Pancreas (tissue), 10 donors: ENCODE measurements around the gene TAB3. TPM values are rescaled to one million over a fixed set of nuclear protein-coding genes. Genes with fewer than 3 reads are reported as not detected.

ENCODE experiments used
- ATAC-seq, 4 donors: fragments of 200-7000 bp; cut with Tn5 transposase; one replicate each; pipeline versions ENCODE4 v1.8.0 to v1.9.1; 2020; ENCODE audit warnings: mild to moderate bottlenecking in 4 of 4, moderate library complexity in 4 of 4
- DNase-seq, 6 donors: peaks; one replicate each; pipeline ENCODE4 v3.0.0-alpha.2; 2020
- FAIRE-seq: peaks from 2 replicates; lab custom pipeline; 2012; peaks lifted over from hg19 to GRCh38; lab: Jason Lieb, UNC
- H3K27ac ChIP-seq, 4 donors: fragments of 200-600 bp; sonication (generic); 1 replicate in 3 of 4; 2 replicates in 1 of 4; pipeline versions ENCODE4 v1.5.0 to v1.8.0; 2020
- H3K27me3 ChIP-seq, 4 donors: fragments of 200-600 bp; one replicate each; pipeline ENCODE4 v1.8.0; 2021
- H3K36me3 ChIP-seq, 3 donors: fragments of 200-600 bp; sonication (generic) in 1 of 3; one replicate each; pipeline versions ENCODE4 v1.5.0 to v1.8.0; 2020 to 2021
- H3K4me1 ChIP-seq, 3 donors: fragments of 200-600 bp; one replicate each; pipeline ENCODE4 v1.8.0; 2021
- H3K4me3 ChIP-seq, 4 donors: fragments of 200-600 bp; sonication (generic) in 2 of 4; one replicate each; pipeline versions ENCODE4 v1.5.0 to v1.8.0; 2020 to 2021
- H3K9me3 ChIP-seq, 4 donors: fragments of 200-600 bp; one replicate each; pipeline ENCODE4 v1.8.0; 2021
- CTCF ChIP-seq, 4 donors: fragments of 200-600 bp; sonication (generic) in 3 of 4; IDR thresholded peaks; one replicate each; pipeline versions ENCODE4 v1.5.0 to v1.8.0; 2021; ENCODE audit warnings: antibody characterized with exemption in 4 of 4
- WGBS, 2 donors: extraction: QIAGEN DNeasy Blood & Tissue Kit; methylation state at CpG; one replicate each; pipeline ENCODE4 v1.1.7; 2013; 5-methylcytosine and 5-hydroxymethylcytosine counted together
- intact Hi-C, 3 donors: fragments of 100-400 bp; cut with DNase I; formaldehyde crosslinking; loops; one replicate each; pipeline versions ENCODE4 v1.11.1 to v1.14.2; 2022
- polyA plus RNA-seq, 2 donors: library from polyadenylated mRNA; stranded (reverse); fragments of 200-250 nt; gene quantifications; one replicate each; pipeline ENCODE4 v1.2.3, GENCODE V29; 2013
- total RNA-seq, 6 donors: library from RNA; stranded (reverse); fragmentation: NEBNext Ultra II Directional in 4 of 6; extraction: Animal tissue kit (Norgen Biotek cat#: 25700) in 4 of 6; gene quantifications; one replicate each; pipeline versions ENCODE4 v1.2.1 to v1.2.4, GENCODE V29; 2021 to 2023
- donor health status: healthy with polysubstance abuse.
- donor health status: DM: no; HTN: no; CAD: no; lungs with moderate emphysema.
- donor health status: DM: no; HTN: no; CAD: no.
- donor health status: control.
- donor health status: control.
- donor health status: Bipolar disorder and iron deficiency.
- donor health status: DM: yes; HTN: yes; CAD: no.
- donor health status: DM: no; HTN: no; CAD: no.
- donor health status: DM: no; HTN: no; CAD: no.
- donor health status: DM: yes; HTN: yes; CAD: no.

TAB3 gene
- total and polyA plus RNA-seq, 8 donors, result 10.2 to 17.3 (median 13.7) TPM

GRCh38 chrX:30883138-30883537 is 5.9 kb downstream of the TAB3 start:
- peaks cover 0 to 4% (median 0%) of the 10 kb centered on the region in 3 donors for H3K4me1 ChIP-seq
- H3K4me3 ChIP-seq, result no peak overlapping the region
- no peaks in the 10 kb centered on the region for H3K36me3 ChIP-seq
- no peak for FAIRE-seq
- WGBS, 2 donors, result 59 to 66% methylated on average over 2 of the region's 2 CpGs
- H3K27ac ChIP-seq, result no peak overlapping the region
- TF ChIP-seq CTCF (IDR thresholded peaks at IDR 0.05), result no peak
- intact Hi-C loops, result no loop called here
- no peaks in the 10 kb centered on the region for H3K27me3 ChIP-seq
- DNase-seq, result no peak
- no peak for ATAC-seq
- no peaks in the 10 kb centered on the region for H3K9me3 ChIP-seq

GRCh38 chrX:30881797-30882196 is 7.3 kb downstream of the TAB3 start:
- no peaks in the 10 kb centered on the region for H3K4me1 ChIP-seq
- no peaks in the 10 kb centered on the region for H3K27me3 ChIP-seq
- no peak for DNase-seq
- intact Hi-C loops, result no loop called here
- 41 to 45% methylated on average over 1 of the region's 1 CpG for WGBS, 2 donors
- H3K4me3 ChIP-seq, result no peak overlapping the region
- no peak overlapping the region for H3K27ac ChIP-seq
- FAIRE-seq, result no peak
- no peaks in the 10 kb centered on the region for H3K36me3 ChIP-seq
- no peak for TF ChIP-seq CTCF (IDR thresholded peaks at IDR 0.05)
- H3K9me3 ChIP-seq, result no peaks in the 10 kb centered on the region
- no peak for ATAC-seq

- FAIRE-seq, result peak; percentile 53
- H3K27me3 ChIP-seq, result no peaks in the 10 kb centered on the region
- 16 to 36% methylated on average over 1 of the region's 1 CpG for WGBS, 2 donors
Observed at GRCh38 chrX:30881390-30881789, 7.7 kb downstream of the TAB3 start.

GRCh38 chrX:30880058-30880457 is 9.0 kb downstream of the TAB3 start:
- Histone ChIP-seq H3K4me3 (no peak overlapping the region), H3K36me3 (no peaks in the 10 kb centered on the region), H3K4me1 (peaks cover 0 to 2% (median 0%) of the 10 kb centered on the region in 3 donors), H3K27me3 (no peaks in the 10 kb centered on the region), H3K9me3 (no peaks in the 10 kb centered on the region), H3K27ac (no peak overlapping the region)
- intact Hi-C loops, result no loop called here
- TF ChIP-seq CTCF (IDR thresholded peaks at IDR 0.05), result no peak
- FAIRE-seq (no peak), DNase-seq (no peak), ATAC-seq (no peak)
- 33 to 68% methylated on average over 3 of the region's 3 CpGs for WGBS, 2 donors

More at GRCh38 chrX:30881390-30881789, 7.7 kb downstream of the TAB3 start:
- TF ChIP-seq CTCF (IDR thresholded peaks at IDR 0.05), result no peak
- ATAC-seq, result no peak
- intact Hi-C loops, result no loop called here
- Histone ChIP-seq H3K9me3 (no peaks in the 10 kb centered on the region), H3K36me3 (no peaks in the 10 kb centered on the region), H3K4me3 (no peak overlapping the region), H3K27ac (no peak overlapping the region), H3K4me1 (no peaks in the 10 kb centered on the region)
- DNase-seq, result no peak

GRCh38 chrX:30876367-30876766 is 12.7 kb downstream of the TAB3 start:
- ATAC-seq, result no peak
- FAIRE-seq, result no peak
- no peak for TF ChIP-seq CTCF (IDR thresholded peaks at IDR 0.05)
- Histone ChIP-seq H3K4me1 (peaks cover 0 to 2% (median 0%) of the 10 kb centered on the region in 3 donors), H3K27ac (no peak overlapping the region), H3K36me3 (no peaks in the 10 kb centered on the region), H3K9me3 (no peaks in the 10 kb centered on the region), H3K4me3 (no peak overlapping the region), H3K27me3 (no peaks in the 10 kb centered on the region)
- DNase-seq, result no peak
- WGBS, 2 donors, result 81 to 84% methylated on average over 6 of the region's 6 CpGs
- intact Hi-C loops, result no loop called here
